CD14-positive monocyte (primary cell): Measurements from ENCODE around the gene RPL35. TPM values are rescaled to one million over a fixed set of nuclear protein-coding genes. Genes with fewer than 3 reads are reported as not detected.

Source experiments
- DNase-seq, 3 donors: peaks; one replicate each; pipeline ENCODE4 v3.0.0-alpha.2; 2011 to 2022
- H2AFZ ChIP-seq: 2 replicates; pipeline ENCODE4 v1.6.0; 2012; ENCODE audit warnings: mild to moderate bottlenecking, low read depth, low read length, inconsistent platforms; ENCODE audit not compliant: insufficient read depth, poor library complexity, severe bottlenecking
- H3K27ac ChIP-seq, 2 donors: 1 replicate in 1 of 2; 2 replicates in 1 of 2; pipeline ENCODE4 v1.5.1; 2012 to 2013; ENCODE audit warnings: low read length in 2 of 2, control low read depth in 1 of 2, inconsistent platforms in 1 of 2, low read depth in 1 of 2, mild to moderate bottlenecking in 1 of 2
- H3K27me3 ChIP-seq, 2 donors: one replicate each; pipeline versions ENCODE4 v1.6.0 to v1.6.1; 2011 to 2013; ENCODE audit warnings: low read length in 2 of 2; ENCODE audit not compliant: control insufficient read depth in 2 of 2, insufficient read depth in 2 of 2
- H3K36me3 ChIP-seq, 2 donors: replicated peaks in 1 of 2; 1 replicate in 1 of 2; 2 replicates in 1 of 2; pipeline versions ENCODE4 v1.5.1 to v1.6.1; 2012 to 2013; ENCODE audit warnings: low read length in 2 of 2, control low read depth in 1 of 2, inconsistent platforms in 1 of 2, mild to moderate bottlenecking in 1 of 2; ENCODE audit not compliant: insufficient read depth in 2 of 2, control insufficient read depth in 1 of 2
- H3K4me1 ChIP-seq, 2 donors: 1 replicate in 1 of 2; 2 replicates in 1 of 2; pipeline versions ENCODE4 v1.5.1 to v1.6.1; 2012 to 2013; ENCODE audit warnings: low read length in 2 of 2, control low read depth in 1 of 2, inconsistent platforms in 1 of 2, mild to moderate bottlenecking in 1 of 2, moderate library complexity in 1 of 2; ENCODE audit not compliant: insufficient read depth in 2 of 2, control insufficient read depth in 1 of 2
- H3K4me2 ChIP-seq: replicated peaks from 2 replicates; pipeline ENCODE3; 2012; ENCODE audit warnings: low read length, moderate library complexity, mild to moderate bottlenecking; ENCODE audit not compliant: poor library complexity, severe bottlenecking; ENCODE audit errors: extremely low read depth
- H3K4me3 ChIP-seq, 3 experiments: fragments of 200-600 bp in 1 of 3; sonication (generic) in 1 of 3; replicated peaks in 1 of 3; 1 replicate in 2 of 3; 2 replicates in 1 of 3; pipeline ENCODE4 v1.5.1; 2011 to 2013; ENCODE audit warnings: low read length in 3 of 3, mild to moderate bottlenecking in 3 of 3, control low read depth in 2 of 3, low read depth in 2 of 3, inconsistent platforms in 1 of 3, moderate library complexity in 1 of 3
- H3K79me2 ChIP-seq: 2 replicates; pipeline ENCODE4 v1.6.0; 2012; ENCODE audit warnings: mild to moderate bottlenecking, control low read depth, inconsistent platforms, low read length, moderate library complexity; ENCODE audit not compliant: insufficient read depth
- H3K9ac ChIP-seq: 2 replicates; pipeline ENCODE4 v1.6.0; 2017; ENCODE audit warnings: low read length, mild to moderate bottlenecking; ENCODE audit not compliant: insufficient read depth, poor library complexity, severe bottlenecking
- H3K9me3 ChIP-seq, 2 donors: replicated peaks in 1 of 2; 1 replicate in 1 of 2; 2 replicates in 1 of 2; pipeline versions ENCODE4 v1.5.1 to v1.6.1; 2012 to 2013; ENCODE audit warnings: low read length in 2 of 2, control low read depth in 1 of 2; ENCODE audit not compliant: control insufficient read depth in 1 of 2, insufficient read depth in 1 of 2
- H4K20me1 ChIP-seq: 2 replicates; pipeline ENCODE4 v1.6.0; 2012; ENCODE audit warnings: mild to moderate bottlenecking, low read length, control low read depth, moderate library complexity; ENCODE audit not compliant: insufficient read depth
- H3K27ac Mint-ChIP-seq, 7 donors: one replicate each; pipeline ENCODE4 v1.8.0; 2020; ENCODE audit warnings: mild to moderate bottlenecking in 7 of 7, mixed read lengths in 7 of 7, moderate library complexity in 6 of 7, inconsistent platforms in 2 of 7
- H3K27me3 Mint-ChIP-seq, 3 donors: one replicate each; pipeline ENCODE4 v1.8.0; 2021 to 2022; ENCODE audit warnings: low read depth in 3 of 3, mild to moderate bottlenecking in 3 of 3, mixed read lengths in 3 of 3, moderate library complexity in 3 of 3, inconsistent platforms in 1 of 3
- H3K36me3 Mint-ChIP-seq, 2 donors: one replicate each; pipeline ENCODE4 v1.8.0; 2020; ENCODE audit warnings: mixed read lengths in 2 of 2, inconsistent platforms in 1 of 2, mild to moderate bottlenecking in 1 of 2
- H3K4me1 Mint-ChIP-seq: one replicate; pipeline ENCODE4 v1.8.0; 2020; ENCODE audit warnings: mild to moderate bottlenecking, mixed read lengths
- H3K4me3 Mint-ChIP-seq, 2 donors: one replicate each; pipeline ENCODE4 v1.8.0; 2020; ENCODE audit warnings: mild to moderate bottlenecking in 2 of 2, mixed read lengths in 2 of 2, moderate library complexity in 1 of 2
- H3K9me3 Mint-ChIP-seq, 7 donors: one replicate each; pipeline ENCODE4 v1.8.0; 2020 to 2022; ENCODE audit warnings: mixed read lengths in 7 of 7, mild to moderate bottlenecking in 6 of 7, moderate library complexity in 6 of 7, inconsistent platforms in 2 of 7
- WGBS: methylation state at CpG from one replicate; pipeline ENCODE4 v1.1.5; 2013; ENCODE audit warnings: missing lambda C conversion rate; ENCODE audit not compliant: insufficient coverage; 5-methylcytosine and 5-hydroxymethylcytosine counted together
- intact Hi-C, 2 donors: fragments of 100-400 bp; cut with micrococcal nuclease; formaldehyde crosslinking; loops; one replicate each; pipeline versions ENCODE4 v1.15.0 to v1.15.1; 2023
- polyA plus RNA-seq, 3 donors: library from polyadenylated mRNA; depleted of rRNA in 1 of 3; unstranded in 2 of 3; stranded (reverse) in 1 of 3; fragments of 300-500 nt in 2 of 3; fragments of >200 nt in 1 of 3; fragmentation: Illumina TruSeq in 2 of 3; gene quantifications; 1 replicate in 2 of 3; 2 replicates in 1 of 3; pipeline ENCODE4 v1.2.3, GENCODE V29; 2012 to 2021
- small RNA-seq: library from RNA; depleted of rRNA; stranded (forward); fragments of <200 nt; gene quantifications from one replicate; pipeline ENCODE3, GENCODE V24; 2012; ENCODE audit warnings: low read depth; ENCODE audit not compliant: insufficient read length
- TF ChIP-seq, protein P1 (sequence below): fragments of 200-600 bp; IDR thresholded peaks from one replicate; pipeline ENCODE4 v1.8.0; 2022; ENCODE audit warnings: antibody characterized with exemption, mild to moderate bottlenecking

RPL35 gene
- polyA plus RNA-seq, 3 donors, result 660 to 1,209 (median 828) TPM

GRCh38 chr9:124808246-124808956, 53.4 kb downstream of the RPL35 start:
- WGBS, result 94% methylated on average over 10 of the region's 12 CpGs
- no peak overlapping the region for H3K4me3 ChIP-seq
- no peaks in the 10 kb centered on the region for H3K4me1 ChIP-seq
- H3K27ac Mint-ChIP-seq, result no peak overlapping the region
- H3K9me3 ChIP-seq, result no peaks in the 10 kb centered on the region
- no peak overlapping the region for H2AFZ ChIP-seq
- H3K27ac ChIP-seq, result no peak overlapping the region
- no peaks in the 10 kb centered on the region for H3K4me1 Mint-ChIP-seq
- H3K4me3 Mint-ChIP-seq, result no peak overlapping the region
- DNase-seq, result no peak
- no peak overlapping the region for H3K4me2 ChIP-seq
- H3K27me3 Mint-ChIP-seq, result peaks cover 0 to 3% (median 1%) of the 10 kb centered on the region in 3 donors
- H3K36me3 ChIP-seq, result no peaks in the 10 kb centered on the region
- no peak overlapping the region for H3K9ac ChIP-seq
- TF ChIP-seq, protein P1, sequence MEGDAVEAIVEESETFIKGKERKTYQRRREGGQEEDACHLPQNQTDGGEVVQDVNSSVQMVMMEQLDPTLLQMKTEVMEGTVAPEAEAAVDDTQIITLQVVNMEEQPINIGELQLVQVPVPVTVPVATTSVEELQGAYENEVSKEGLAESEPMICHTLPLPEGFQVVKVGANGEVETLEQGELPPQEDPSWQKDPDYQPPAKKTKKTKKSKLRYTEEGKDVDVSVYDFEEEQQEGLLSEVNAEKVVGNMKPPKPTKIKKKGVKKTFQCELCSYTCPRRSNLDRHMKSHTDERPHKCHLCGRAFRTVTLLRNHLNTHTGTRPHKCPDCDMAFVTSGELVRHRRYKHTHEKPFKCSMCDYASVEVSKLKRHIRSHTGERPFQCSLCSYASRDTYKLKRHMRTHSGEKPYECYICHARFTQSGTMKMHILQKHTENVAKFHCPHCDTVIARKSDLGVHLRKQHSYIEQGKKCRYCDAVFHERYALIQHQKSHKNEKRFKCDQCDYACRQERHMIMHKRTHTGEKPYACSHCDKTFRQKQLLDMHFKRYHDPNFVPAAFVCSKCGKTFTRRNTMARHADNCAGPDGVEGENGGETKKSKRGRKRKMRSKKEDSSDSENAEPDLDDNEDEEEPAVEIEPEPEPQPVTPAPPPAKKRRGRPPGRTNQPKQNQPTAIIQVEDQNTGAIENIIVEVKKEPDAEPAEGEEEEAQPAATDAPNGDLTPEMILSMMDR, result no peak
- intact Hi-C loops, result no loop called here
- no peaks in the 10 kb centered on the region for H3K36me3 Mint-ChIP-seq
- no peaks in the 10 kb centered on the region for H4K20me1 ChIP-seq
- no peaks in the 10 kb centered on the region for H3K79me2 ChIP-seq
- H3K27me3 ChIP-seq, result no peaks in the 10 kb centered on the region
- H3K9me3 Mint-ChIP-seq, result peaks cover 0 to 2% (median 0%) of the 10 kb centered on the region in 7 donors

Small RNAs within 50 kb of the gene (small RNA-seq; reads per million reads assigned to genes)
- gene RNU4-82P, result not detected

Other genes starting within 250 kb of the RPL35 start
- gene NR6A1, start 90.6 kb downstream of the RPL35 start, polyA plus RNA-seq, result 1 to 10 TPM in 1 of 3 donors, under 1 TPM in 2; 0.15 to 2.9 (median 0.28) TPM
- under 1 TPM in 2 of 3 donors, not detected in 1; 0.03 to 0.25 TPM for gene OLFML2A, start 84.8 kb downstream of the RPL35 start, polyA plus RNA-seq
- not detected for gene WDR38, start 8.5 kb downstream of the RPL35 start, polyA plus RNA-seq
- 10 to 100 TPM; 16.0 to 35.2 (median 20.7) TPM for gene ARPC5L, start 173 bp upstream of the RPL35 start, polyA plus RNA-seq
- 10 to 100 TPM in 1 of 3 donors, 1 to 10 TPM in 2; 3.1 to 15.7 (median 8.0) TPM for gene GOLGA1, start 79.1 kb upstream of the RPL35 start, polyA plus RNA-seq